ENCODE measurements around the gene OSTC.
"Not testable (repeated sequence)": the region's sequence is repeated elsewhere in the genome, so short reads cannot be mapped to it uniquely, and the experiment has no call there.

Gene OSTC

DNA sequence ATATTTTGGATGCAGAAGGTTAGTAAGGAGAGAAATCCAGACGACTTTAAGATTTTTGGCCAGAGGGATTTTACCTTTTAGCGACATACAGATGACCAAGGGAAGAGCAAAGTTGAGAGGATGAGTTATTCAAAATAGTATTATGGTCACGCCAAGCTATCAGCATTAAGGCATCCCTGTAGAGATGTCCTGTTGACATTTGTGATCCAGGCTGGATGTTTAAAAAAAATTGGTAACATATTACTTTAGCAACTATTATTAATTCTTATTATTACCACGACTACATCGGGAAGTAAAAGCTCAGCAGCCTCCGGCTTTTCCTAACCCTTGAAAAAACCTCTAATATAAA, 562 bp upstream of the OSTC start:
- DNase-seq, result no peak

DNA sequence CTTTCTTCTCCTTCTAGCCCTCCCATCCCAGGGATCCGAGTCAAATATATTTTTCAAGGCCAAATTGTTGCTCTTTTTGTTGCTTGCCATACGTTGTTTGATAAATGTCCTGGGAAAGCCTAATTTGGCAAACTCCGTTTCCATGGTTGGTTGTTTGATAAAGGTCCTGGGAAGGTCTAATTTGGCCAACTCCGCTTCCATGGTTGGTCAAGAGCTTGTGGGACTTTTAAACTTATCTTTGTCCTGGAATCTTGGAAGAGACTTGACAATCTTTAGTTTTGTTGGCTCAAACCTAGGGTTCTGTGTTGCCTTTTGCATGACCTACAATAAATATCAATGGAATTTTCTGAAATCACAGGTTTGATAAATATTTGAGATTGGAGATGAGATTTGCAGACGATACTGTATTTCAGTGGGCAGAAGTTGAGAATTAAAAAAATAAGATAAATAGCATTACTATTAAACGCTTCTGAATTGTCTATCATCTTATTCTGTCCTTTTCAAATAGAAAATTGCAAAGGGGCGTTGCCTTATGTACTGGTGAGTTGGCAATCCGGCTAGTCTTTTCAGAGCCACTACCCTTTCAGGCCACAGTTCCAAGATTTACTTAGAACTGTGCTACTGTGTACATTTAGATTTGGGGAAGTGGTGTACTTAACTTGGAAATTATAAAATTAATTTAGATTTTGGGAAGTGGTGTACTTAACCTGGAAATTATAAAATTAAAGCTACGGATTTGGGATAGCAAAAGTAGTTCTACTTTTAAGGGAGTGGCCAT, 804 bp downstream of the OSTC start:
- no peak for DNase-seq

DNA sequence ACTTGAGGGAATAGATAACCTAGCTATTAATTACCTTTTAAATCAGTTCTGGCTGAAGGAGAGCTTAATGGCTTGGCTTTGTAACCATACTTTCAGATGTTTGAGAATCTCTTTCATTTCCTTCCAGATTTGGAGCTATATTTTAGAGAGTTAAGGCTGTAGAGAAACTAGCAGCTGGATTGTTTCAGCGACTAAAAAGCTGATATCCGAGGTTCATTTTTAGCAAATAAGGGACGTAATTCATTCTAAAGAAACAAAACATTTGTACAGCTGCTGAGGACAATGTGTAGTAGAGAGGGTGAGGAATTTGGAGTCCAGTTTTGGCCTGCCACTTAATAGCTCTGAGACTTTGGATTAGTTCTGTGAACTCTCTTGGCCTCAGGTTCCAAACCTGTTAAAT, 12.2 kb downstream of the OSTC start:
- no peak for DNase-seq

DNA sequence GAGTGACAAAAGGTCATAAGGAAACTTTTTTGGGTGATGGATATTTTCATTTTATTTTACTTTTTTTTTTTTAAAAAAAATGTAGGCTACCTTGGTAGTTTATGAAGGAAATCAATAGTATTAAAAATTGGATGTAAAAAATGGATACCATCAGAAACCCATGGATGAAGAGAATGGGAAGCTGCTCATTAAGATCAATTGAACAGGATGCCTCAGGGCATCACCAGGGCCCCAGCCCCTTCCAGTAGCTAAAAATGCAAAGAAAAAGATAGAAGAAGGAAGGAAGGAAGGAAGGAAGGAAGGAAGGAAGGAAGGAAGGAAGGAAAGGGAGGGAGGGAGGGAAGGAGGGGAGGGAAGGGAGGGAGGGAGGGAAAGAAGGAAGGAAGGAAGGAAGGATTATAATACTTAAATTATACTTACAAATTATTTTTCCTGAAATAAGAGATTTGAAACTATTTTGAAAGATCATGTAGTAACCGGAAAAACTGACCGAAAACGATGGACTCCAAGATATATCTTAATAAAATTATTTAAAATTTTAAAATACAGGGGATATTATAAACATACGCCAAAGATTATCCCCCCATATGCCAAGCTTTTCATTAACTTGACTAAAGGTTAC, 24.1 kb downstream of the OSTC start:
- no peak for DNase-seq

DNA sequence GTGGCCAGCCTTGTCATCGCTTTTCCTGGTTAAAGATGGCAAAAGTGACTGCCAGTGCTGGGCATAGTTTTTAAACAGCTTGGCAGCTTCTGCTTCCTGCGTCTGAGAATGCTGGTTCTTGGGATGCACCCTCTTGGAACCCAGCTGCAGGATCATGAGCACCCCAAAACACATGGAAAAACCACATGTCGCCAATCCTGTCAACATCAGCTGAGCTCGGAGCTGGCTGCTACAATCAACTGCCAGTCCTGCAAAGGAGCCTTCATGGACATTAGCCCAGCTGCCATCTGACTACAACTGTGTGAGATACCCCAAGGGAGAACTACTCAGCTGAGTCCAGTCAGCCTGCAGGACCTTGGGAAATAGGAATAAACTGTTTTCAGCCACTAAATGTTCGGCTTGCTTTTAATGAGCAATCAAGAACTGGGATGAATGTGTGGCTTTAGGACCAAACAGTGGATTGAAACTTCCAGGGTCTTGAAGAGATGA, 31.0 kb downstream of the OSTC start:
- DNase-seq, result no peak

DNA sequence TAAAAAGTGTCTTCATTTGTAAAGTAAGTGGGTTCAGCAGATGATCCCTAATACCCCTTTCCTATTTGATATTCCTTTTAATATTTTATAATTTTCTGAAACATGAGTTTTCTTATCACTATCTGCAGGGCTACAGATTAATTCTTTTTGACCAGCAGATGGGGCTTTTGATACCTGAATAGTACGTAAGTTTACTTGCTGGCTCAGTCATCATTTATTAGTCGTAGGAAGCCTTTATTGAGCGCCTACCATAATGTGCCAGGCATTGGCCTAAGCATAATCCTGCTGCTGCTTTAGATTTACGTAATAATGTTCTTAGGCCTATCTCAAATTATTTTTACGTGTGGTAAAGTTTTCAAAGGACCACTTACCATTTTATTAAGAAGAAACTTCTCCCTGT, 33.1 kb downstream of the OSTC start:
- DNase-seq, result no peak

DNA sequence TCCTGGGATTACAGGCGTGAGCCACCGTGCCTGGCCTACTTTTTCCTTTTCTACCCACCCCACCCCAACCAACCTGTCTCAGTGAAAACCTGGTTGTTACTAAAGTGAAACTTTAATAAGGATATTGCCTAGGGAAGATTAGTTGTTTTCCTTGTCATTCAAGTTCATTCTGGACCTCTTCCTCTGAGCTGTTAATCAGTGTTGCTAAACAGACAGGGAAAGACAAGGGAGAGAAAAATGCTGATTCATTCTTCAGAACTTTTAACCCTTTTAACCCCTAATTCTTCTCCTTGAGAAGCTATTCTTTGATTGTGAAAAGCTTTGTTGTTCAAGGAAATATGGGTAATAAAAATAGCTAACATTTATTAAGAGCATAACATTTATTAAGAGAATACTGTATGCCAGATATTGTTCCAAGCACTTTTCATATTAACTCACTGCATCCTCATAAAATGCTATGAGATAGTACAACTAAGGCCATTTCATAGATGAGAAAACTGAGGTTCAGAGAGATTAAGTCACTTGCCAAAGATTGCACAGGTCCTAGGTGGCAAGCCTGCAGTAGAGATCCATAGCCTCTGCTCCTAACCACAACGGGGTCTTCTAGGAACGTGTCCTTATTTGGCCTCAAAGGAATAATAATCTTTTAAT, 34.8 kb downstream of the OSTC start:
- DNase-seq, result no peak

DNA sequence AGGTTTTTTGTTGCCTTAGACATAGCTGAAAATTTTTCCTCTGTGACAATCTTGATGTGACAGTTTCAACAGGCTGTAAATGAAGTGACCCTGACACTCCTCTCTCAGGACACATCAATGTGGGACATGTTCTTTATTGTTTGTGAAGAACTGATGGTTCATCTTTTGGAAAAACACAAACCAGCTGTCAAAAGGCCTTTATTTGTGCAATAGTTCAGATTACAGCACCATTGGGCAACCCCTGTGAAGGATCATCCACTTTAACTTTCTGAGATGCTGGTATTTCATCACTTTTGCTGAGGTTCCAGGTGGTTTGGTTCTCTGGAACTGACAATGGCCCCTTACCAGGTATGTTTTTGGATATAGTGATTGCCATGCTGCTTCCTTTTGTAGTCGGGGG, 40.3 kb downstream of the OSTC start:
- DNase-seq, result no peak

DNA sequence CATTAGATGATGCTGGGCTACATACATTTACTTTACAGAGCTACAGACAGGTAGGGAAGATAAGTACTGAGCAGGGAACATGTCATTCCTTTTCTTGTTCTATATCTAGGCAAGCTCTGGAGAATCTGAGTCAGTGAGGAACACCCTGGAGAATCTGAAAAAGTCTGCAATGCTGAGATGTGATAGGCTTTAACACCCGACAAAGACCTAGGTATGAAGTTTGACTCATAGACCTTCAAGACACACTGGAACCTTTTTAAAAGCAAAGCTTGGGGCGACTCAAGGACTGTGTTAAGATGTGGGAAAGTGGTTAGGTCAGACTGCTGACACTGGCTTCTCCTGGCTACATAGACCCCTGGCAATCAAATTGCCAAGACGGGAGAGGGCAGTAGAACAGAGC, 42.8 kb downstream of the OSTC start:
- DNase-seq, result no peak

DNA sequence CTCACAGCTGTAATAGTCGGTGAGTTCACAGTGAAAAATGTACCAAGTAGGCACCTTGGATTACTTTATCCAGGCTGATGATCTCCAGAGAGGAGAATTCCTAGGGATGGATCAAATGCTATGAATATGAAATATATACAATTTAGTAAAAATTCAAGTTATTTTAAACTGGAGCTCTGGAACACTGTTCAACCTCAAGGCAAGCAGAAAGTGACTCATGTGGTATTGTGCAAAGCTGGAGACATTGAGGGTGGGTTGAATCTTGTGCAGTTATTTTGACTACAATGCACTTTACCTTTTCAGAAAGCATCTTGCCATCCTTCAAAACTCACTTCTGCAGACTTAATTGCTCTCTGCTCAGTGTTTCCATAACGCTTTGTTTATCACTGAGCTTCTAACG, 43.4 kb downstream of the OSTC start:
- DNase-seq, result no peak

DNA sequence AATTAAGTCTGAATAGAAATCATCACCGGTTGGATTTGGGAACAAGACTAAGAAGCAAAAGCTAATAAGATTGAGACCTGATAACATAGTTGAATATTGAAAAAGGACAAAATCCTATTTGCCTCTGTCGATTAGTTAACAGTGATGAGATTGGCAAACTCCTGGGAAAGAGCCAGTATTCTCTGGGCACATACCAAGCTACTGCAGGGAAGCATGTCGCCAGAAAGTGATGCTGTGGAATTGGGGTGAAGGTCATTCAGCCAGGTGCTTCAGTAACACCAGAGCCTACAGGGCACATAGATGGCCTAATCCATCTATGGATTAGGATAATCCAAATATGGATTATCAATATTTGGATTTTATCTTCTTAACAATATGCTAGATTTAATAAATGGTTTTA, 44.0 kb downstream of the OSTC start:
- no peak for DNase-seq

DNA sequence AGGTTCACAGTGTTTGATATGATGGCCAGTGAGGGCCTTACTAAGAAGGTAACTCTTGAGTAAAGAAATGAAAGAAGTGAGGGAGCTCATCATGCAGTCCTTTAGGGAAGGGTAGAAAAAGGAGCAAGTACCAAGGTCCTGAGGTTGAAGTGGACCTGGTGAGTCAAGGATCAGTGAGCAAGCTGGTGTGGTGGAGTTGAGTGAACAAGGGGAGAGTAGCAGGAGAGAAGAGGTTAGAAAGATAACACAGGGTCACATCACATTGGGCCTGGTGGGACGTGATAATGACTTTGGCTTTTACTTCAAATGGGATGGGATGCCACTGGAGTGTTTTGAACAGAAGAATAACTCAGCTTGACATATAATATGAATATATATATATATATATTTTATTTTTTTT, 44.7 kb downstream of the OSTC start:
- no peak for DNase-seq

DNA sequence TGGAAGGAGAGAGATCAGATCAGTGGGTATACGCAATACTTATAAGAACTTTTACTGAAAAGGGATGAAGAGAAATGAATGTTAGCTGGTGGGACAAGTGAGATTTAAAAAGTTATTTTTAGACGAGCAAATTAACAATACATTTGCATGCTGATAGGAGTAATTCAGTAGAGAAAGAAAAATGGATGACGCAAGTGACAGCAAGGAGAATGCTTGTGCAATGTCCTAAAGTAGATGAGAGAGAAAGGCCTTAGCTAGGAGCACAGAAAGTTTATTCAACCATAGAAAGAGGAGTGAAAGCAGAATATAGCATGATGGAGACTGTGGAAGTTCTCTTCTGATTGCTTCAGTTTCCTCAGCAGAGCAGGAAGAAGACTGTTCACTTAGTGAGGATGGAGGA, 45.8 kb downstream of the OSTC start:
- no peak for DNase-seq

DNA sequence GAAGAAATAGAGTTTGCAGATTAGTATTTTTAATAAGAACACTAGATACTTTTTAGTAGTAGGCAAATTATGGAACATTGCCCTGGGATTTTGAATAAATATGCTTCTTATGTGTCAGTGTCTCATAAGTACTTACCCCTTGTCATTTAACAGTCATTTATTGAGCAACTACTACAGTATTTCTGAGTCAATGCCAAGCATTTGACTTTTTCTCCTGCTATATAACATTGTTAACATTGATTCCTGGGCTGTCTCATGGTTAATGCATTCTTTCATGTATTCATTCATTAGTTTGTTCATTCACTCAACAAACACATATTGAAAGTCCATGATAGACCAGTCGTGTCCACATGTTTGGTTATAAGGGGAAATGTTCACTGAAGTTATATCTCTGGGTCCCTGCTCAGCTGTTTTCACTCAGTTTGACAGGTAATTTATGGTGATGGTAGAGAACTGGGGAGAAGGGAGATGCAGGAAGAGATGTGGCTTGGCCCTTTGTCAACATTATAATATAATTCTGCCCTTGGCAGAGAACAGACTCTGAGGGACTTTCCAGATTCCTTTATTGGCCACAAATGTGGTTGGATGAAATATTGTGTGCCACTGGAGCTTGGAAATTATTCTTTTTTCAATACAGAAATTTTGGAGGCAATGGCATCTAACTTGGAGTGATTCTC, 49.8 kb downstream of the OSTC start:
- DNase-seq, result no peak

DNA sequence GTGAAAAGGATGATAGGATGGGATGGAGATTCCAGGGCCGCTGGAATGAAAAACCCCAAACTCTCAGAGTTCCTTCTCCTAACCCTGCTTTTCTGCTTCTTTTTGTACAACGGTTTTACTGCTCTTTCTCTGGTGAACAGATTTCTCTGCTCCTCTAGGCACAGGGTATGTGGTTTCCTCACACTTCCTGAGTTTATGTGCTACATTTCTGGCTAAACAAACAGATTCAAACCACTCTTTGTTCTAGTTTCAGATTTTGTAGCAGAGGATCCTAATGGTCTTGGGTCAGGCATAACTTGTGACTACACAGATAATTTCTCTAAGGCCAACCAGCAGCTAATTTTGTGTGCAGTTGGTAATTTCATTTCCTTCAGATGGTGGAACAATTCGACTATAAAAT, 52.6 kb downstream of the OSTC start:
- no peak for DNase-seq

DNA sequence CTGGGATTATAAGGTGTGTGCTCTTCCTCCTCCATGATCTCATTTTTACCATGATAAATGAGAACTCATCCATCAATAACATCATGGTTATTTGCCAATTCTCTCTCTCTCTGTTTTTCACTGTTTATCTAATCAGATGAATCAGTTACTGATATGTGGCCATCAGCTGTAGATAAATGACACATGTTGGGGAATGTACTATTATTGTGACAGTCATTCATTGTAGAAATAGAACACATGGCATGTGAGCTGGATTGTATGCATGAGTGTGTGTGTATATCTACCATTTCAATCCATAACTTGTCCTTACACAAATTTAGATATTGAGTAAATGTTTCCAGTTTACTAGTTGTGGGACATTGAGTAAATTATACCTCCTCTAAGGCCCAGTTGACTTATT, 53.0 kb downstream of the OSTC start:
- DNase-seq, result no peak

DNA sequence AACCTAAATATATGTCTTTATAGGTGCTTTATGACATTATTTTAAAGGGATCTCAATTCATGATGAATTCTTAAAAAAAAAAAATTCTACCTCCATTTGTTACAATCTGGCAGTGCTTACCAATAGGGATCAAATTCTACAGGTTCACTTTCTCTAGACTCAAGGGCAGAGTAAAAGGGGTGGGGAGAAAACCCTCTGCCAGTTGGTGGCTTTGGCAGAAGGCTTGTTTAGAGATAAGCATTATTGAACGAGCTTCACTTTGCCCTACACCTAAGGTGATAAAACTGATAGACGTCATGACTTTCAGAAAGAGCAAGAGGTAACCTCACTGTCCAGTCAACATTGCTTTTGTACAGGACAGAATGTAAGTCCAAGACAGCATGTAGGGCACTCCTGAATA, 53.6 kb downstream of the OSTC start:
- DNase-seq, result no peak

DNA sequence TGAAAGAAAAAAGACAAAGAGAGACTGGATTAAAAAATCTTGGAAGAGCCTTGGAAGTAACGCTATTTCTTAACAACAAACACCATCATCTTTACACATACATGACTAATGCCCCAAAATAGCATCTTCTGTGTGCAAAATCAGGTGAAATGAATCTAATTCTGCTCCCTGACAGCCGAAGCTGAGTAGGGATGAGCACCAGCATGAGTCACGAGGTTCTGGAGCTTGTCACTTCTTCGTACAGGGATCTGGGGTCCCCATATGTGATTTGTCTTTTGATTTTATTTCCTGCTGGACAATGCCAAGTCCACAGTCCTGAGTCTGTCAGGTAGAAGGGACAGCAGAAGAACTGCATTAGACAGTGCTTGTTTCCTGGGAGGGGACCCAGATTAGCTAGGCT, 55.9 kb downstream of the OSTC start:
- DNase-seq, result no peak

DNA sequence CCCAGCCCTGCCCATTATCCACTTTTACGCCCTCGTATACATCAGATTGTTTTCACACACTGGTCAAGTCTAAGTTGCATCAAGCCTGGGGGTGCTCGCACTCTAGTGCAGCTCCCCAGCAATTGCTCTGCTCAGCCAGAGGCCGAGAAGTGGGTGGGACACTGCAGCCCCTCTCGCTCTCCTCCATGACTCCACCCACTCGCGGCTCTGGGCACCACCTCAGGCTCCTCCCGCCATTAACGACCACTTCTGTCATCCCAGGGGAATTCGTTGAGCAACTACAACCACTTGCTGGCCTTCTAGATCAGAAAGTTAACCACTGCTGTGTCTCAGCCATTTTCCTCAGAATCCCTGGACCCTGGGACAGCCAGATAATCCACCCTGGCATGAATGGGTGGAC, 58.8 kb downstream of the OSTC start:
- DNase-seq, result no peak

DNA sequence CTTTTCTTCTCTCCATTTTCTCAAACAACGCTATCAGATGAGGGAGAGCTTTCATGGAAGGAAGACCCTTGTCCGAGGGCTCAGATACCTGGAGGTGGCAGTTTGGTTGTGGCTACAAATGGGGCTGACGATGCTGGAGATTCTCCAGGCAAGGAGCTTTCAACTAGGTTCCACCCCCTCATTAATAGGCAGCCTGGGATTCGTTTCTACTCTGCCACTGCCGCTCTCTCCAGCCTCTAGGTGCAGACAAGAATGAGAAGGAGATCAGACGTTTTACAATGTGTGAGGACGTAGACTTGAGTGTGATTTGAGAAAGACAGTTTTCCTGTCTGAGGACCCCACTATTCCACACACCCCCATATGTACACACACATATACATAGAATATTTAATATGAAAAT, 59.3 kb downstream of the OSTC start:
- no peak for DNase-seq

DNA sequence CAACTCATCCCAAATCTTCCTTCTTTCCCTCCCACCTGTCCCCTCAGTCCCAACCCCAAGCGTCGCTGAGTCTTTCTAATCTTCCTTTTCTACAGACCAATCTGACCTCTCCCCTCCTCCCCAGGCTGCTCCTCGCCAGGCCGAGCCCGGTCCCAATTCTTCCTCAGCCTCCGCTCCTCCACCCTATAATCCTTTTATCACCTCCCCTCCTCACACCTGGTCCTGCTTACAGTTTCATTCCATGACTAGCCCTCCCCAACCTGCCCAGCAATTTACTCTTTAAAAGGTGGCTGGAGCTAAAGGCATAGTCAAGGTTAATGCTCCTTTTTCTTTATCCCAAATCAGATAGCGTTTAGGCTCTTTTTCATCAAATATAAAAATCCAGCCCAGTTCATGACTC, 60.2 kb downstream of the OSTC start:
- not testable (repeated sequence) for DNase-seq

DNA sequence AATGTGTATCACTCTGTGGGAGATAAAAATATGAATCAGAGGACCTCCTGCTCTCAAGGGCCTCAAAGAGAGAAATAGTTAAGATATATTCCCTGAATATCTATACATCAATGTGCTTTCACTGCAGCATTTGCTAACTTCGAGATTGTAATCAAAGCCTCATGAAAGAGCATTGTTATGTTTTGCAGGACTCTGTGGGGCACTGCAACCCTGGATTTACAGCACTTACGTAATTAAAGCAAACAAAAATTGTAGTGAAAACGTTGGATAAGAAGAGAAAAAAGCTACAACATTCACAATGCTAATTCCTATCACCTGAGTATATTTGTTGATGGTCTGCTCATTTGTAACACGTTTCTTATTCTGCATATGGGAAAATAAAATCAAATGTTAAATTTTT, 64.5 kb downstream of the OSTC start:
- no peak for DNase-seq

DNA sequence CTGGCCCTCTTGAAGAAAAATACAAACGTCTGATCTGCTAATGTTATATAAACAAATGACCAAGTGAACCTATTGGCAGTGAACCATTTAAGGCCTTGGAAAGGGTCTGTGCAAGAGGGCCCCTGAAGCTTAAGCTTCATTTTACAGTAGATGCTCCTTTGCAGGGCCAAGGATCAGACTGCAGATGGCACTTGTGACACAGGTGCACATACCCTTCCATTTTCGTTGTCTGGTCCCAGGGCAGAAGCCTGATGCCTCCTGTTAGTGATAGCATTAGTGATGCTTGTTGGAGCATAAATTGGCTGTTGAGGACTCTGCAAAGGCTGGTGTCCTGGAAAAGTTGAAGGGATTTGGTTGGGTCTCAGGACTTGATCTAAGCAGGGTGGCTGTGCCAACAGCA, 65.9 kb downstream of the OSTC start:
- DNase-seq, result no peak

DNA sequence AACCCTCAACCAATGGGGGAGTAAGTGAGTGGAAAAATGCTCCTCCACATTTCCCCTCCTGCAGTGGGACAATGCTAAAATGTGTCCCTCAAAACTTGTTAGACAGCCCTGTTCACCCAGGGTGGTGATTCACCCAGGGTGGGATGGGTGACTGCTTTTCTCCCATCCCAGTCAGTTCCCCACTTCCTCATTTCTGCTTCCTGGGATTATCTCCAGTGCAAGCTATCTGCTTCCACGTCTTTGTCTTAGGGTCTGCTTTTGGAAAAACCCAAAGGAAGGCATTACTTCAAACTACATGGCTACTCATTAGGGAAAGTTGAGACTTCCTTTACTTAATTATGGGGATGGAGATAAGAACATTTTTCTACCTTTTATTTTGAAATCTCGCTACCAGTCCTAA, 67.0 kb downstream of the OSTC start:
- no peak for DNase-seq

Data from NCI-H345 (cell line).